NCI-H226 (cell line): ENCODE data around the gene MPHOSPH6.
"Not testable (repeated sequence)": the region's sequence is repeated elsewhere in the genome, so short reads cannot be mapped to it uniquely, and the experiment has no call there.

Experiments used
- DNase-seq: peaks from one replicate; pipeline ENCODE4 v3.0.0-alpha.2; 2015

Gene MPHOSPH6

DNA sequence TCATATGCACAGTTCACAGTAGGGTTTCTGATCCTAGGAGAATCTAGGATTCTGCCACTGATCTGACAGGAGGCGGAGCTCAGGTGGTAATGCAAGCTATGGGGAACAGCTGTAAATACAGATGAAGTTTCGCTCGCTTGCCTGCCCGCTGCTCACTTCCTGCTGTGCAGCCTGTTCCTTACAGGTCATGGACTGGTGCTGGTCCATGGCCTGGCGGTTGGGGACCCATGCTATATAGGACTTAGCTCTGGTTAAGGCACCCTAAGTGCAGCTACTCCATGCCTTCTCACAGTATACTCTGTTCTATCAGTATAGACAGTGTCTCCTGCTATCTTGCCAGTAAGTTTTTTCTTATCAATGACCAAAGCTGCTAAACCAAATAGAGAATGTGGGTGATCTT lies 2.4 kb downstream of the MPHOSPH6 start:
- no peak for DNase-seq

- DNase-seq: no peak
These were observed 9.8 kb downstream of the MPHOSPH6 start for GRCh38 chr16:82160226-82160625.

GRCh38 chr16:82157836-82158235 lies 12.2 kb downstream of the MPHOSPH6 start:
- no peak for DNase-seq

DNA sequence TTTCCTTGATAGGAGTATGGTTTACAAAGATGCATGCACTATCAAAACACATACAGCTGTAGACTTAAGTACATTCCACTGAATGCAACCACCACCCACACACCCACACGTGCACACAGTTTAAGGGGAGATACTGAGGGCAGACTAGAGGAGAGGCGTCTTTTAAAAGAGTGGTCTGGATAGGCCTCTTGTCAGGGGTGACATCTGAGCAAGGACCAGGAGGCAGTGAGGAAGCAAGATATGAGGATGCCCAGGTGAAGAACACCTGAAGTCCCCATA lies 12.6 kb downstream of the MPHOSPH6 start:
- no peak for DNase-seq

DNA sequence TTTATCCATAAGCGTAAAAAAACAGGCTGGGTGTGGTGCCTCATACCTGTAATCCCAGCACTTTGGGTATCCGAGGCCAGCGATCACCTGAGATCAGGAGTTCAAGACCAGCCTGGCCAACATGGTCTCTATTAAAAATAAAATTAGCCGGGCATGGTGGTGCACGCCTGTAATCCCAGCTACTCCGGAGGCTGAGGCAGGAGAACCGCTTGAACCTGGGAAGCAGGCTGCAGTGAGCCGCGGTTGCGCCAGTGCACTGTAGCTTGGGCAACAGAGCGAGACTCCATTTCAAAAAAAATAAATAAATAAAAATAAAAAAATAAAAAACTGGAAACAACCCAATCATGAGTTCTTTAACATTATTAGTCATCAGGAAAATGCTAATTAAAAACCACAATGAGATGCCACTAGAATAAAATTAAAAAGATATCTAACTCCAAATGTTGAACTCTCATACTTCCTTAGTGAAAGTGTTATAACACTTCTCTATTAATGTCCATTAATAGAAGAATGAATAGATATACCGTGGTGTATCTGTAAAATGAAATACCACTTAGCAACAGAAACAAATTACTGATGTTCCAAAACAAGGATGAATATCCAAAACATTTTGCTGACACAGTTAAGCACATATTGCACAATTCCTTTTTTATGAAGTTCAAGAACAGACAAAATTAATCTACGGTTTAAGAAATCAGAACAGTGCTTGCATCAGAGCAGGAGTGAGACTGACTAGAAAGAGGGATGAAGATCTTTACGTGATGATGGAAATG lies 13.1 kb downstream of the MPHOSPH6 start:
- no peak for DNase-seq

DNA sequence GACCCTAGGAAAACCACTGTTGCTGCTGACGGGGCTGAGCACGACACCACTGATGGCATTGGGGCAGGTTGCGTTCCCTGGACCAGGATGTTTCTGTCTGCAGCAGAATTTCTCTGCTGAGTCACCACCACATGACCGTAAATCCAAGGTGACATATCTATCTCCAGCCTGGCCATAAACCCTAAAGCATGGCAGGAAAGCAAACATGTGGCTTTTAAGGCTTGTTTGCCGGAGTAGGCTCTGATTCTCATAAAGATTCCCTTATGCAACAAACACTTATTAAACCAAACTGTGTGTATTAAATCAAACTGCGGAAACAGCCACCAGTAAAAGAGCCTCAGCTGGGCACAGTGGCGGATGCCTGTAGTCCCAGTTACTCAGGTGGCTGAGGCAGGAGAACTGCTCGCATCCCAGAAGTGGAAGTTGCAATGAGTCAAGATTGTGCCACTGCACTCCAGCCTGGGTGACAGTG lies 17.3 kb downstream of the MPHOSPH6 start:
- no peak for DNase-seq

GRCh38 chr16:82152196-82152595 lies 17.8 kb downstream of the MPHOSPH6 start:
- no peak for DNase-seq

- DNase-seq: no peak
These were observed 19.5 kb downstream of the MPHOSPH6 start for GRCh38 chr16:82150549-82150948.

- no peak for DNase-seq
These were observed 20.5 kb downstream of the MPHOSPH6 start for GRCh38 chr16:82149536-82149935.

- DNase-seq: no peak
These were observed 22.5 kb downstream of the MPHOSPH6 start for GRCh38 chr16:82147546-82147945.

DNA sequence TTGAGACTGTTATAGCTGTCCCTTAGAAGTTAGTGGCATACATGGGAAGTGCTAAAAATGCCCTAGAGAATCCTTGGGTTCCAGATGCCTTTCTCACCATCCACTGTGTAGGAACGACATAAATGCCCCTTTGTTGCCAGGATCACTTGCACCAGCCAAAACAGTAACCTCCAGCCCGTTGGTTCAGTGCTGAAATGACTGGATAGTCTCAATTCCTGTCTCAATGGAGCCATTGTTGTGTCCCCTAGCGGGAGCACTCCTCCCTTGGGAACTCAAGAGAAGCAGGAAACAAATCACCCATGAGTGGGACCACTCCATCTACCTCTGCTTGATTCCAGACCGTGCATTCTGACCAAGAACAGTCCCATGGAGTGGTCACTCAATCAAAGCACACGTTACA lies 23.1 kb downstream of the MPHOSPH6 start:
- DNase-seq: no peak

DNA sequence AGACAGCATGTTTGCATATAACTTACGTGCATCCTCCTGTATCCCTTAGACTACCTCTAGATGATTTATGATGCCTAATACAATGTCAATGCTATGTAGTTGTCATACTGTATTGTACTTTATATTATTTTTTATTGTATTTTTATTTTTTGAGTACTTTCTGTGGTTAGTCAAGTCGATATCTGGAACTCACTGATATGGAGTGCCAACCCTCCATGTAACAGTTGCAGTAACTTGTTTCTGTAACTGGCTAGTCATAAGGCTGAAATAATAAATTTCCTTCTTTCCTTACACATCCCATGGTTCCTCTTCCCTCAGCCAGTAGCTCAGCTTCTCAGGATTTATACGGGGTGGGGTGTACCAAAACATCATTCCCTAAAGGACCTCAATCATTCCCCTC lies 23.5 kb downstream of the MPHOSPH6 start:
- no peak for DNase-seq

GRCh38 chr16:82139286-82139571 lies 30.8 kb downstream of the MPHOSPH6 start:
- DNase-seq: not testable (repeated sequence)

DNA sequence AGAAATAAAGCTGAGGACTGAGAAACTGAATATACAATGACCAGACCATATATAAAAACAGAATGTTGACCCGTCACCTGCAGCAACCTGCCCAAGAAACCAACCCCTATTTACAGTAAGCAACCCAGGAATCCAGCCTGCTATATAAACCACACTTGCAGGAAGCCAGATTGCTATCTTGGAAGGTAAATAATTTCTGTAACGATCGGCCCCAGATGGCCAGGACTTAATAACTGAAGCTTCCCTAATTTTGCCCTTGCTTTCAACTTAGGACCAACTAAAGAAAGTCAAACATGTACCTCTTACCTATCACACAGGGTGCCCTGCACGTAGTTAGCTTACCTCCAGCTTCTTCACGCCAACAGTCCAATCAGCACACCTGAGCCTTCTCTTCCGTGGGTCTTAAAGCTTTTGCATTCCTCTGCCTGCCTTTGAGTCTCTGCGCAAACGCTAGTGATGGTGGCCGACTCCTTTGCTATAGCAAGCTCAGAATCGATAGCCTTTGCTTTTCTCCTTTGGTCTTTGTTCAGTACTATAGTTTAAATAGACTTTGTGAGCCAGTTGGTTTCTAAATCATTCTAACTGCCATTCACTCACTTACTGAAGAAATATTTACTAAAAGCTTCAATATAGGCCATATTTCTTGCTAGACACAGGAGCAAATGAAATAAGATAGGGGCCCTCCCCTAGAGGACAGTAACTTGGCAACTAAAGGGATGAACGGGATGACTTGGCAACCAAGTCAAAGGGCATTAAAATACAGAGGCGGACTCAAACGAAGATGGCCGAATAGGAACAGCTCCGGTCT lies 31.3 kb downstream of the MPHOSPH6 start:
- DNase-seq: no peak

DNA sequence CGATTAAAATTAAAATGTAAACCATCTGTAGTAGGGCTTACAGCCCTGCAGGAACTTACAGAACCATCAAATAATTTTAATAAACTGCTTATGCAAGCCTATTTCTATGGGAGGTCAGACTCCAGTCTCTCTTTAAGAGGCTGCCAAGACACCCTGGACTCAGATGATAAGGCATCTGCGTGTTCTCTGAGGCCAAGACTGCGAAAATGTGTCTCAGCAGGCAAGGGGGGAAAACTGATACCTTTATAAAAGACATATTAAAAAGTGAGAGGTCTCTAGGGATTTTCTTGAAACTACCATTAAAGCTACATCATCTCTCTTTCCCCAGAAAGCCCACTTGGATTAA lies 32.2 kb downstream of the MPHOSPH6 start:
- DNase-seq: no peak

- DNase-seq: no peak
These were observed 32.8 kb downstream of the MPHOSPH6 start for GRCh38 chr16:82136956-82137821.

DNA sequence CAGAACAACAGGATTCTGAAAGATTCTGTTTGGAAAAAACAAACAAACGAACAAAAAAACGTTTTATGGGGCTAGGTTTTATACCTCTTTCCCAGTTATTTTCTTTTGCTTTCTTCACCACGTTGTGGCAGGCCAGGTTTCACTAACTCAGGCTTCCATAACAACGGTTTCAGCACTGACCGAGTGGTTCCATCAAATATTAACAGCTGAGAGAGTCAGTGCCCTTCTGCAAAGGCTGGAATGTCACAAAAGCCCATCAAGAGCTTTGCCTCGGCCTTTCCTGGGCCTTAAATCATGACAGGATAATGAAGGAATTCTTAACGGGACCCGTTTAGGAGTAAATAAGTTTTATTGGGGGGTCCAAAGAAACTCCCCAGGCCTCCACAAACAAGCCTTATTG lies 34.2 kb downstream of the MPHOSPH6 start:
- no peak for DNase-seq

DNA sequence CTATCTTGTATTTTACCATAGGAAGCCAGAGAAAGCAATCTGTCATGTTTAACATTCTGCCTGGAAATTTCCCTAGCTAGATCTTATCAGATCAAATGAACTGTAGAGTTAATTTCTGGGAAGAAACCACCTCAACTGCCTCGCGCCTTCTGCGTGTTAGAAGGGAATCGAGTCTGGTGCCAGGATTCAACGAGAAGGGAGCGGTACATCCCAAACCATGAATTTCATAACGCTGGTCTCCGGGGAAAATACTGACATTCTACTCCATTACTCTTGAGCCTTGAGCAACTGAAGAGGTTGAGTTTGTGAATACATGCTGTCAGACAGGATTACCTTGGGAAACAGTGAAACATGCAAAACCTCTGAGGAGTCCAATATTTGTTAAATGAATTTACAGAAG lies 35.2 kb downstream of the MPHOSPH6 start:
- DNase-seq: no peak

DNA sequence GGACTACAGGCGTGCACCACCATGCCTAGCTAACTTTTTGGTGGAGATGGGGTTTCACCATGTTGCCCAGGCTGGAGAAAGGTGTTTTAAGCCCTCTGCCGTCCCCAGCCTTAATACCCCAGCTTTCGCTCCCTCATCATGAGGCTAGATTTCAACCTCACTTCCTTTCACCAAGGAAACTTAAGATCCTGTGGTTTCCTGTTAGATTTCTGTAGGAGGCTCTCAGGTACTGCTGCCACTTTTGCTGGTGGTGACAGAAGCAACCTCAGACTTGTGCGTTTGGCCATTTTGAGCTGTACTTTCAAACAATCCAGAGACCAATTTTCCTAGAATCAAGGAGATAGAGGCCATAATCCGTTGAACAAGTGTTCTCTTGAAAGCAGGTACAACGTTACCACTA lies 36.2 kb downstream of the MPHOSPH6 start:
- no peak for DNase-seq

DNA sequence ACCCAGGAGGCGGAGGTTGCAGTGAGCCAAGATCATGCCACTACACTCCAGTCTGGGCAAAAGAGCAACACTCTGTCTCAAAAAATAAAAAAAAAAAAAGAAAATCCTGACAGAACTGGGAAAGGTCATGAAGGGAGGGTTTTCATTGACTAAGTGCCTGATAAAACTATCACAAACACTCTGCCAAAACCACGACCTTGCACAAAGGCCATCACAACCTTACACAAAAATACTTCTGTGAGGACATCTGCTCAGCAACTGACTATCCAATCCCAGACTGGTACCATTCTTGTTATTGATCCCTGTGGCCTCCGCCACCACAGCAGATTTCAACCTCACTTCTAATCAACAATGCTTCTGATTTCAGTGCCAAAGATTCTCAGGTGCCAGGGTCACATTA lies 40.1 kb downstream of the MPHOSPH6 start:
- DNase-seq: no peak

- no peak for DNase-seq
These were observed 45.4 kb downstream of the MPHOSPH6 start for GRCh38 chr16:82124651-82125050.

GRCh38 chr16:82119405-82119804 lies 50.6 kb downstream of the MPHOSPH6 start:
- DNase-seq: no peak

- no peak for DNase-seq
These were observed 51.3 kb downstream of the MPHOSPH6 start for GRCh38 chr16:82118749-82119148.

DNA sequence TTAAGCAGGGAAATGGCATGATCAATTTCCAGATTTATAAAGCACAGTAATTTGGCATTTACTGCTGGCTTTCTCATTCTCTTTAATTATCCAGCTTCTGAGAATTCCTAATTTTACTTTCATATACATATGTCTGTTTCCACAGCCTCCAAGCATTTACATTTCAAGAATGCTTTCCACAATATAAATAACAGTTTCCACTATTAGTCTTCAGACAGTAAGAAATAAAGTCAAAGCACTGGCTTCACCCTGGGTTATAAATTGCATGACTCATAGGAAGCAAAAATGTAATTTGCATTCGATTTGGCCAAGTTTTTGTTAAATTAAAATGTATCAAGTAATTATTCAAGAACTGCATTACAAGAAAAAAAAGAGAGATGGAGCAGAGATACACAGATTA lies 53.5 kb downstream of the MPHOSPH6 start:
- DNase-seq: no peak
